Natural killer cell (primary cell): ENCODE results near the gene TPH2. TPM values are rescaled to one million over a fixed set of nuclear protein-coding genes. Genes with fewer than 3 reads are reported as not detected.

Experiments used
- ATAC-seq, 3 donors: fragments of 150-1000 bp in 2 of 3; fragments of 200-7000 bp in 1 of 3; cut with Tn5 transposase; 1 replicate in 1 of 3; 2 replicates in 2 of 3; pipeline ENCODE4 v1.10.0; 2021; ENCODE audit warnings: mild to moderate bottlenecking in 2 of 3, moderate library complexity in 2 of 3
- DNase-seq, 2 donors: peaks; one replicate each; pipeline versions ENCODE4 v3.0.0 to v3.0.0-alpha.2; 2013 to 2021; ENCODE audit warnings: mixed read lengths in 1 of 2
- H3K27ac ChIP-seq: one replicate; pipeline ENCODE4 v1.5.1; 2013; ENCODE audit warnings: mild to moderate bottlenecking, low read length
- H3K27me3 ChIP-seq: one replicate; pipeline ENCODE4 v1.6.1; 2013; ENCODE audit warnings: low read length; ENCODE audit not compliant: control insufficient read depth, insufficient read depth
- H3K36me3 ChIP-seq: one replicate; pipeline ENCODE4 v1.6.1; 2013; ENCODE audit warnings: low read length; ENCODE audit not compliant: control insufficient read depth, insufficient read depth
- H3K4me1 ChIP-seq: one replicate; pipeline ENCODE4 v1.6.1; 2013; ENCODE audit warnings: low read length; ENCODE audit not compliant: control insufficient read depth, insufficient read depth
- H3K4me3 ChIP-seq: one replicate; pipeline ENCODE4 v1.5.1; 2013; ENCODE audit warnings: low read length
- H3K9me3 ChIP-seq: one replicate; pipeline ENCODE4 v1.6.1; 2013; ENCODE audit warnings: low read length; ENCODE audit not compliant: control insufficient read depth, insufficient read depth
- H3K27ac Mint-ChIP-seq, 2 donors: one replicate each; pipeline ENCODE4 v1.8.0; 2022; ENCODE audit warnings: mild to moderate bottlenecking in 2 of 2, mixed read lengths in 2 of 2, moderate library complexity in 1 of 2
- H3K27me3 Mint-ChIP-seq, 2 donors: one replicate each; pipeline ENCODE4 v1.8.0; 2022; ENCODE audit warnings: low read depth in 2 of 2, mixed read lengths in 2 of 2
- H3K36me3 Mint-ChIP-seq: one replicate; pipeline ENCODE4 v1.8.0; 2022; ENCODE audit warnings: mixed read lengths
- H3K4me1 Mint-ChIP-seq, 2 donors: one replicate each; pipeline ENCODE4 v1.8.0; 2022; ENCODE audit warnings: mixed read lengths in 2 of 2
- H3K4me3 Mint-ChIP-seq: one replicate; pipeline ENCODE4 v1.8.0; 2022; ENCODE audit warnings: mild to moderate bottlenecking, moderate library complexity, mixed read lengths
- H3K9me3 Mint-ChIP-seq, 2 donors: one replicate each; pipeline ENCODE4 v1.8.0; 2022; ENCODE audit warnings: mixed read lengths in 2 of 2
- WGBS: methylation state at CpG from one replicate; pipeline ENCODE4 v1.1.7; 2013; ENCODE audit warnings: missing lambda C conversion rate; ENCODE audit not compliant: insufficient coverage; 5-methylcytosine and 5-hydroxymethylcytosine counted together
- intact Hi-C: fragments of 100-400 bp; cut with micrococcal nuclease; formaldehyde crosslinking; loops from one replicate; pipeline ENCODE4 v1.14.2; 2022
- total RNA-seq, 4 donors: library from RNA; stranded (reverse); fragments of 120-200 nt in 1 of 4; gene quantifications; one replicate each; pipeline versions ENCODE4 v1.2.3 to v1.2.4, GENCODE V29; 2013 to 2022
- TF ChIP-seq, protein P1 (sequence below): fragments of 200-600 bp; IDR thresholded peaks from one replicate; pipeline ENCODE4 v1.8.0; 2022; ENCODE audit warnings: antibody characterized with exemption

Gene TPH2
- total RNA-seq, 3 donors from 2014 or later (not counting 1 experiment from before 2014, with no cell fraction given) = not detected

- H3K27ac Mint-ChIP-seq = no peak overlapping the region
- H3K27me3 Mint-ChIP-seq = peaks cover 0 to 8% of the 10 kb centered on the region in 2 donors
- no peak overlapping the region for H3K4me3 Mint-ChIP-seq
- no peaks in the 10 kb centered on the region for H3K36me3 ChIP-seq
- no peak for ATAC-seq
- no peak overlapping the region for H3K27ac ChIP-seq
- H3K27me3 ChIP-seq = no peaks in the 10 kb centered on the region
- no peaks in the 10 kb centered on the region for H3K36me3 Mint-ChIP-seq
- WGBS = 97% methylated on average over 3 of the region's 3 CpGs
- H3K9me3 Mint-ChIP-seq = peaks cover 0 to 6% of the 10 kb centered on the region in 2 donors
- H3K4me3 ChIP-seq = no peak overlapping the region
- H3K9me3 ChIP-seq = no peaks in the 10 kb centered on the region
- intact Hi-C loops = no loop called here
- no peak for DNase-seq
- TF ChIP-seq, protein P1, sequence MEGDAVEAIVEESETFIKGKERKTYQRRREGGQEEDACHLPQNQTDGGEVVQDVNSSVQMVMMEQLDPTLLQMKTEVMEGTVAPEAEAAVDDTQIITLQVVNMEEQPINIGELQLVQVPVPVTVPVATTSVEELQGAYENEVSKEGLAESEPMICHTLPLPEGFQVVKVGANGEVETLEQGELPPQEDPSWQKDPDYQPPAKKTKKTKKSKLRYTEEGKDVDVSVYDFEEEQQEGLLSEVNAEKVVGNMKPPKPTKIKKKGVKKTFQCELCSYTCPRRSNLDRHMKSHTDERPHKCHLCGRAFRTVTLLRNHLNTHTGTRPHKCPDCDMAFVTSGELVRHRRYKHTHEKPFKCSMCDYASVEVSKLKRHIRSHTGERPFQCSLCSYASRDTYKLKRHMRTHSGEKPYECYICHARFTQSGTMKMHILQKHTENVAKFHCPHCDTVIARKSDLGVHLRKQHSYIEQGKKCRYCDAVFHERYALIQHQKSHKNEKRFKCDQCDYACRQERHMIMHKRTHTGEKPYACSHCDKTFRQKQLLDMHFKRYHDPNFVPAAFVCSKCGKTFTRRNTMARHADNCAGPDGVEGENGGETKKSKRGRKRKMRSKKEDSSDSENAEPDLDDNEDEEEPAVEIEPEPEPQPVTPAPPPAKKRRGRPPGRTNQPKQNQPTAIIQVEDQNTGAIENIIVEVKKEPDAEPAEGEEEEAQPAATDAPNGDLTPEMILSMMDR = no peak
- H3K4me1 ChIP-seq = no peaks in the 10 kb centered on the region
- H3K4me1 Mint-ChIP-seq = no peaks in the 10 kb centered on the region
Measured at GRCh38 chr12:72031066-72031465, 92.4 kb downstream of the TPH2 start.

GRCh38 chr12:72033991-72034390 lies 95.3 kb downstream of the TPH2 start:
- Histone ChIP-seq H3K27ac (no peak overlapping the region), H3K4me1 (no peaks in the 10 kb centered on the region), H3K9me3 (no peaks in the 10 kb centered on the region), H3K36me3 (no peaks in the 10 kb centered on the region), H3K4me3 (no peak overlapping the region), H3K27me3 (no peaks in the 10 kb centered on the region)
- no peak for ATAC-seq
- DNase-seq = no peak
- Mint-ChIP-seq H3K4me3 (no peak overlapping the region), H3K9me3 (peaks cover 0 to 6% of the 10 kb centered on the region in 2 donors), H3K36me3 (no peaks in the 10 kb centered on the region), H3K27me3 (no peaks in the 10 kb centered on the region), H3K27ac (no peak overlapping the region), H3K4me1 (no peaks in the 10 kb centered on the region)
- TF ChIP-seq, protein P1 = no peak
- intact Hi-C loops = no loop called here
- WGBS = 94% methylated on average over 2 of the region's 2 CpGs

DNA sequence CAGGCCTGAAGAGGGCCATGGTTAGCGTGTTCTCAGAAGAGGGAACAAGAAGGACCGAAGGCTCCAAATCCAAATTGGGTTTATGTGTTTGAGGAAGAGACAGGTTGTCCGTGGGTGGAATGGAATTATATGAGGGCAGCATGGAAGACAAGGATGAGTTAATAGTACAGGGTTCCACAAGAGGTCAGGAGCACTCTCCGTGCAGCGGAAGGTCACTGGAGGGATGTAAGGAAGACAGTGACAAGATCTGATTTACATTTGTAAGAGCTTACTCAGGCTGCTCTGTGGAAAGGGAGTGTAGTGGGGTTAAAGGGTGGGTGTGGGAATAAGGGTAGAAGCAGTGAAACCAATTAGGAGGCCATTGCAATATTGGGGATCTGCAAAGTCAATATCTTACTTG lies 97.0 kb downstream of the TPH2 start:
- Mint-ChIP-seq H3K36me3 (no peaks in the 10 kb centered on the region), H3K4me1 (no peaks in the 10 kb centered on the region), H3K27me3 (no peaks in the 10 kb centered on the region), H3K27ac (no peak overlapping the region), H3K4me3 (no peak overlapping the region), H3K9me3 (peaks cover 3 to 8% of the 10 kb centered on the region in 2 donors)
- WGBS = 84% methylated on average over 5 of the region's 5 CpGs
- Histone ChIP-seq H3K27me3 (no peaks in the 10 kb centered on the region), H3K4me1 (no peaks in the 10 kb centered on the region), H3K9me3 (no peaks in the 10 kb centered on the region), H3K27ac (no peak overlapping the region), H3K36me3 (no peaks in the 10 kb centered on the region), H3K4me3 (no peak overlapping the region)
- TF ChIP-seq, protein P1 = no peak
- DNase-seq (no peak), ATAC-seq (no peak)
- intact Hi-C loops = no loop called here

- no peak overlapping the region for H3K4me3 Mint-ChIP-seq
Measured at GRCh38 chr12:72036393-72036792, 97.7 kb downstream of the TPH2 start.

More at GRCh38 chr12:72036393-72036792, 97.7 kb downstream of the TPH2 start:
- ATAC-seq = no peak
- Mint-ChIP-seq H3K27ac (no peak overlapping the region), H3K9me3 (peaks cover 3 to 8% of the 10 kb centered on the region in 2 donors), H3K36me3 (no peaks in the 10 kb centered on the region), H3K27me3 (no peaks in the 10 kb centered on the region), H3K4me1 (no peaks in the 10 kb centered on the region)
- no CpG with 5 or more reads among the region's 1 CpG for WGBS
- intact Hi-C loops = no loop called here
- no peak for DNase-seq
- no peak overlapping the region for H3K27ac ChIP-seq
- TF ChIP-seq, protein P1 = no peak
- H3K9me3 ChIP-seq = no peaks in the 10 kb centered on the region
- no peak overlapping the region for H3K4me3 ChIP-seq
- H3K27me3 ChIP-seq = no peaks in the 10 kb centered on the region
- no peaks in the 10 kb centered on the region for H3K36me3 ChIP-seq
- no peaks in the 10 kb centered on the region for H3K4me1 ChIP-seq
